HG03354 (cell line): ENCODE results near the gene TCF4.

Experiments used
- ATAC-seq: cut with Tn5 transposase; IDR thresholded peaks from one replicate; pipeline ENCODE4 v1.9.1; 2021; ENCODE audit warnings: mild to moderate bottlenecking; ENCODE audit not compliant: unreplicated experiment, poor library complexity, severe bottlenecking

Gene TCF4

DNA sequence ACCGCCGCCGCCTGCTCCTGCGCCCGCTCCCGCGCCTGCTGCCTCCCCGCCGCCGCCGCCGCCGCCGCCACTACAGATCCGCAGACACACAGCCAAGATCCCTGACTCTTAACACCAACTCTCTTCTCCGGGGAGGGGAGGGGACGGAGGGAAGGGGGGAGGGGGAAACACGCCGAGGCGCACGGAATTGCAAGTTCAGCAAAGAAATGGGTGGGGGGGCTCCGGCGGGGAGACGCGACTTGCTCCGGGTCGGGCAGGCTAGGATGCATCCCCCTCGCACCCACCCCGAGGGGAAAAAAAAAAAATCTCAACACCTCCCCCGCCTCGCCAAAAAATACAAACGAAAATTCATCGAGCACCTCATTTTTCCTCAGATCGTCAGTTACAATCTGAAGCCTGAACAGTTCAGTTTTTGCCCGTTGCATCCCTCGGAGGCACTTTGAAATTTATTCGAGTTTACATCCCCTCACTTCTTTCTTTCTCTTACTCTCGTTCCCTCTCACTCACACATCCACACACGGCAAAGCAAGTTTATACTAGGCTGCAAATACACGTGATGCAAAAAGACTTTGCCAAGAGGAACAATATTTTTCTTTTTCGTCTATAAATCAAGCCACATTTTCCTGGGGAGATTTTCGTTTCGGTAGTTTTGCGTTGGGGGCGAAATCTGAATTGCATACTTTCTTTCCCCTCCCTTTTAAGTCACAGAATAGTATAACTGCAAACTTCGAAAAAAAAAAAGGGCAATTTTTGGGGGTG, at the start of gene TCF4:
Gene TCF4, minus strand, starts transcription at position 82 of the 759 bp plus-strand sequence. CDS start 1,076 bp downstream, outside the sequence.
- no peak for ATAC-seq

GRCh38 chr18:55637204-55637603, 49.2 kb upstream of the TCF4 start:
- no peak for ATAC-seq

- no peak for ATAC-seq
Observed at GRCh38 chr18:55635439-55635838, 47.4 kb upstream of the TCF4 start.

DNA sequence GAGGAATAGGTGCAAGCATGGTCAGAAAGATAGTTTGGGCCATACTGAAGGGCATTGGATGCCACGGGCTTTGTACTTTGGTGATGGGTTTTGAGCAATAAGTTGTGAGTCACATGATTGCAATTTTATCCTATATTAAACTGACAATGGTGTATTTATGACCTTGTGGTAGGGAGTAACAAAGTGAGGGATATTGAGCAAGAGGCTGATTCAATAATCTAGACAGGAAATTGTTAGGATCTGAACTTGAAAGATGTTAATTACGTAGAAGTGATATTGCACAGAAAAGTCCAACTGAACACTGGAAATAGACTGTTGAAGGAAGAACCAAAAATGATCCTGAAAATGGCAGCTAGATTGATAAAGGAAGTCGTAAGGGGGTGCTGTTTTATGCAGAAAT, 46.6 kb upstream of the TCF4 start:
- ATAC-seq = no peak

GRCh38 chr18:55633032-55633431, 45.0 kb upstream of the TCF4 start:
- no peak for ATAC-seq

DNA sequence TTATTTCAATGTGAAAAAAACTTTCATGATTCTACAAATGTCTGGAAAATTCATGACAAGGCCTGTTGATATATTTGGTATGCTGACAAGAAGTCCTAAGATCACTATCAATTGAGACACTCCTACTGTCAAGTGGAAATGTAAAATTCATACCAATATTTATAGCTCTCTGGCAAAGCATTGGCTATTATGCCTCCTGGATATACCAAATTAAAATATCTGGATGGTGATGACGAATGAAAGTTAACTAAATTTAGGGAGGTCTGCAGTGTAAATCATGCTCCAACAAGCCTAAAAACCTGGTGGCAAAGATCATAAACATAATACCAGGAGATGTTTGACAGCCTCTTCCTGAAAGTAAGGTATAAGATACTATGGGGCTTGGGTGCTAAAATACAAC, 41.1 kb upstream of the TCF4 start:
- no peak for ATAC-seq

DNA sequence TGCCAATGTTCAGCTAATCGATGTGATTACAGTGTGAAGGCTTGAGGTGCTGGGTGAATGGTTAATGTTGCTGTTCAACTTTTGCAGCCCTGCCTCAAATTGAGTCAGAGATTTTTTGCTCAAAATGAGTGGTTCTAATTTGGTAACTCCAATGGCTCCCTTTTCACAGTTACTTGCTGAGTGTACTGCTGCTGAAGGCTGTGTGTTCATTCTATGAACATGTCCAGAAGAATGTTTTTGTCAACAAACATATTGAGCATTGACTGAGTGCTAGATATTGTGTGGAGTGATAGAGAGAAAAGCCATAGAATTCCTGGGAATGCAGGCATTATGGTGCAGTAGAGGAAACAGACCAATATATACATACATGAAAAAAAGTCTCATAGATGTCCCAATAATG, 39.0 kb upstream of the TCF4 start:
- no peak for ATAC-seq

DNA sequence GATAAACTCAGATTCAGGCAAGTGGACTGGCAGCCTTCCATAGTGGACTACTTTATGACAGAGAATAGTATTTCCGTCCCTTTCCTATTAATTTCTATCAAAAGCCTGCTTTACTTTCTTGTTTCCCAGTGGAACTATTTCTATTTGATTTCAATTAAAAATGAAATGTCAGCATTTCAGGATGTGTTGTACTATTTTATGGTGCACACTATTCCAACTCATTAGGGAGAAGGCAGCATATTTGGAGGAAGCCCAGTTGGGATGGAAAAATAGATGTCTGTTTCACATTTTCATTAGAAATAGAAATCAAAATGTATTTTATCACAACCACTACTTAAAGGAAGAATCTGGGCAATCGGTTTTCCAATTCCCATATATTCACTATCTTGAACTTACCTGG, 37.9 kb upstream of the TCF4 start:
- ATAC-seq = no peak

DNA sequence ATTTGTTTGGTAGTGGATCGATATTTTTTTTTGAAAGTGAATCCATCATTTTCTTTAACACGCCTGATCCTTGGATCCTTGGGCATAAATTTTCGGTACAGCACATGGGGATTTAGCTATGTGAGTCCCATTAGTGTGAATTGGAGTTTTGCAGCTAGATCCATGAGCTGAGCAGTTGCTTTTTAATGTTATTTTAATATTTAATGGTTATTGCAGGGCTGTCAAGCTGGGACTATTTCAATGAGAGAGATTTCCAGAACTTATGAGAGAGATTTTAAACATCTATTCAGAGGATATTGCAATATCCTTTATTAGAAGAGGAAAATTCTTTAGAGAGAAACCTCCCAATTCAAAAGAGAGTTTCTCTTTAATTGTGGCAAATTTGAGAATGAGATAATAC, 35.6 kb upstream of the TCF4 start:
- ATAC-seq = no peak

DNA sequence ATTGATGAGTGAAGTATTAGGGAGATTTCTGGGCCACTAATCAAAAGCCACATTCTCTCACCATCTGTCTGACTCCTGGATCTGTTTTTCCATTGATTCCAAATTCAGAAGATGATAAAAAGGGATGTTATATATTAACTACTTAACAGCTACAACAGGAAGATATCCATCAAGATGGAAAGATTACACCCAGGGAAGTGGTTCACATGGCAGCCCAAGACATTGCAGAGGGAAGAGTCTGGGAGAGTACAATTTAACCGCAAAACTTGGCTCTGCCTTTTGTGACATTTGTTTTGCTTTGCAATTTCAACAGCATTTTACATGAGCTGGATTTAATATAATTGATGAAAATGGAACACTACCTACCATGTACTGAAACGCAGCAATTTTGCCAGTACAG, 22.5 kb upstream of the TCF4 start:
- no peak for ATAC-seq

GRCh38 chr18:55609160-55609825, 21.3 kb upstream of the TCF4 start:
- ATAC-seq = no peak

DNA sequence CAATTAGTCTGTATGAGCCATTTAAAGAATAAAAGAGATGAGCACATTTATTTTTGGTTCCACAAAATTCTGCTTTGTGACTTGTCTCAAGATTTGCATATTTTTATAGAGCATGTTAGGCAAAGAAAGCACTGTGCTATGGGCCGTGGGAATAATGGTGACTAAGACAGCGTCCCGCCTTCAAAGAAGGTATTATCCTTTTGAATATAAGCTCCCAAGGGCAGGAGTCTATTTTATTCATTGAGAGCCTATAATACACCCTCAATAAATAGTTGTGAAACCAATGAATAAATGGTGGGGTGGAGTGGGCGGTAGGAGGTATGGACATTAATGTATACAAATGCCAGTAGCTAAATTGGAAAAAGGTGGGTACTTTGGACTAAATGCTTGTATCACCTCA, 20.5 kb upstream of the TCF4 start:
- ATAC-seq = no peak

DNA sequence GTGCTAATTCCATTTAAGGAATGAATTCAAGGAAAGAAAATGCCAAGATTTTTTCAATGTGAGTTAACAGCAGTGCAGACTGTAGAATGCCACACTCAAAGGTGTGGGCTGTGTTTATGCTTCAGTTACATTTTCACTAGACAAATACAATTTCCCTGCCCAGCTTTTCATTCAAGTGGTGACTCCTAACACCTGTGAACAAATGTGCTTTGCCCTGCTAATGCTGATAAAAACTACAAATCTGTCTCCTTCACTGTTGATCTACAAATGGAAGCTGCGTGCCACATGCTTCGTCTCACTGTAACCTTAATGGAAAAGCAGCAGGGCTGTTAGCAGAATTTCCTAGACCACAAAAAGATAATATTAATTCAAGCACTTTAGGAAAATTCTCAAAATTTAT, 19.8 kb upstream of the TCF4 start:
- no peak for ATAC-seq

- ATAC-seq = peak; percentile 80
Observed at GRCh38 chr18:55605733-55606338, 17.8 kb upstream of the TCF4 start.

- ATAC-seq = no peak
Observed at GRCh38 chr18:55603775-55604174, 15.8 kb upstream of the TCF4 start.

- no peak for ATAC-seq
Observed at GRCh38 chr18:55593888-55594287, 5.9 kb upstream of the TCF4 start.

GRCh38 chr18:55592572-55592971, 4.6 kb upstream of the TCF4 start:
- ATAC-seq = no peak

GRCh38 chr18:55592106-55592505, 4.1 kb upstream of the TCF4 start:
- no peak for ATAC-seq

DNA sequence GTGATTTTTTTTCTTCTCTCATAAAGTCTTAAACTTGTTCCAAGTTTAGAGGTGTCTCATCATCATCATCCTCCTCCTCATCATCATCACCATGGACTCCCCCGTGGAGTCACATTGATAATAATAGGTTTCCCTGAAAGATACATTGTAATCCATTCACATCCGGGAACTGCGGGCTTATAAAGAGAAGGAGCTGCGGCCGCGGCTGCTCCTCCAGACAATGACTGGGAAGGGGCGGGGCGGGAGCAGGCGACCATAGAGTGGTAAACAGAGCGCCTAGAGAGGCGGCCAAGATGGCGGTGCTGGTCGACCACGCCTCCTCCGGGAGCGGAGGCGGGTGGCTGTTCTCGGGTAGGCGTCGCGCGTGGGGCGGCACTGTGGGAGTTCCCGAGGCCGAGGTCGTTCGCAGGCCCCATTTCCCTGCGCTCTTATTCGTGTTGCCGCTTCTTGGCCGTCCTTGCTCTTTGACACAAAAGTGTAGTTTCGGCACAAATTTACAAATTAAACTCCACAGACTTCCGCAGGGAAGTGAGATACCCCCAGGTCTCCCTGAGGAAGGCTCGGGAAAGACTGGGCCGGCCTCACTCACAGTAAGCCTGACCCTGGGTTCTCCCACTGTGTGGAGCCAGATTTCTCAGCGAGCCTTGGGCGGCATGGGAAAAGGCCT, 1.8 kb upstream of the TCF4 start:
- ATAC-seq = peak; percentile 81

- no peak for ATAC-seq
Observed at GRCh38 chr18:55588870-55589595, 1.0 kb upstream of the TCF4 start.
